ENCODE data around the gene COG7. TPM values are rescaled to one million over a fixed set of nuclear protein-coding genes. Genes with fewer than 3 reads are reported as not detected.
"Not testable (repeated sequence)": the region's sequence is repeated elsewhere in the genome, so short reads cannot be mapped to it uniquely, and the experiment has no call there.

The COG7 gene
- polyA plus RNA-seq, 1 experiment = 31.2 TPM

- no peak for DNase-seq (ENCODE audit: low read depth)
- POLR2A ChIA-PET = no interaction called here
- H3K4me3 ChIP-seq (ENCODE audit: low read depth, low read length) = no peak overlapping the region
- H3K36me3 ChIP-seq (ENCODE audit: control insufficient read depth, insufficient read depth, low read length) = no peaks in the 10 kb centered on the region; the same call in none of the 2 replicates
- CTCF ChIA-PET = interaction anchor here (1.9 kb wide), 1 partner anchor 52 kb away, joined by 5 read pairs; no protein-coding TSS in a partner anchor
- H3K27me3 ChIP-seq (ENCODE audit: control insufficient read depth, insufficient read depth, low read length) = no peaks in the 10 kb centered on the region; the same call in 1 of the 2 replicates
- TF ChIP-seq CTCF (IDR thresholded peaks at IDR 0.05; ENCODE audit: insufficient read depth, low read depth, low read length) = no peak
Measured at GRCh38 chr16:23382279-23382678, 70.7 kb downstream of the COG7 start.

- H3K36me3 ChIP-seq (ENCODE audit: control insufficient read depth, insufficient read depth, low read length); H3K4me3 ChIP-seq (ENCODE audit: low read depth, low read length); POLR2A ChIA-PET; DNase-seq (ENCODE audit: low read depth); H3K27me3 ChIP-seq (ENCODE audit: control insufficient read depth, insufficient read depth, low read length); CTCF ChIA-PET: not testable (repeated sequence)
Measured at GRCh38 chr16:23381702-23382101, 71.3 kb downstream of the COG7 start.

- H3K36me3 ChIP-seq (ENCODE audit: control insufficient read depth, insufficient read depth, low read length) = no peaks in the 10 kb centered on the region
- H3K4me3 ChIP-seq (ENCODE audit: low read depth, low read length) = no peak overlapping the region
- TF ChIP-seq CTCF (IDR thresholded peaks at IDR 0.05; ENCODE audit: insufficient read depth, low read depth, low read length) = no peak
- POLR2A ChIA-PET = no interaction called here
- CTCF ChIA-PET = no interaction called here
- H3K27me3 ChIP-seq (ENCODE audit: control insufficient read depth, insufficient read depth, low read length) = no peaks in the 10 kb centered on the region; the same call in 1 of the 2 replicates
- DNase-seq (ENCODE audit: low read depth) = no peak
Measured at GRCh38 chr16:23380501-23380951, 72.5 kb downstream of the COG7 start.

GRCh38 chr16:23379707-23380106 lies 73.3 kb downstream of the COG7 start:
- CTCF ChIA-PET = no interaction called here
- DNase-seq (ENCODE audit: low read depth) = no peak
- no peaks in the 10 kb centered on the region; the same call in 1 of the 2 replicates for H3K27me3 ChIP-seq (ENCODE audit: control insufficient read depth, insufficient read depth, low read length)
- no peaks in the 10 kb centered on the region for H3K36me3 ChIP-seq (ENCODE audit: control insufficient read depth, insufficient read depth, low read length)
- POLR2A ChIA-PET = no interaction called here
- H3K4me3 ChIP-seq (ENCODE audit: low read depth, low read length) = no peak overlapping the region
- TF ChIP-seq CTCF (IDR thresholded peaks at IDR 0.05; ENCODE audit: insufficient read depth, low read depth, low read length) = no peak

GRCh38 chr16:23378921-23379320 lies 74.1 kb downstream of the COG7 start:
- no peak for TF ChIP-seq CTCF (IDR thresholded peaks at IDR 0.05; ENCODE audit: insufficient read depth, low read depth, low read length)
- H3K36me3 ChIP-seq (ENCODE audit: control insufficient read depth, insufficient read depth, low read length) = no peaks in the 10 kb centered on the region
- DNase-seq (ENCODE audit: low read depth) = no peak
- CTCF ChIA-PET = no interaction called here
- POLR2A ChIA-PET = no interaction called here
- H3K4me3 ChIP-seq (ENCODE audit: low read depth, low read length) = no peak overlapping the region
- H3K27me3 ChIP-seq (ENCODE audit: control insufficient read depth, insufficient read depth, low read length) = no peaks in the 10 kb centered on the region; the same call in 1 of the 2 replicates

GRCh38 chr16:23378256-23378655 lies 74.7 kb downstream of the COG7 start:
- CTCF ChIA-PET = no interaction called here
- Histone ChIP-seq H3K36me3 (ENCODE audit: control insufficient read depth, insufficient read depth, low read length) (no peaks in the 10 kb centered on the region), H3K27me3 (ENCODE audit: control insufficient read depth, insufficient read depth, low read length) (no peaks in the 10 kb centered on the region; the same call in 1 of the 2 replicates), H3K4me3 (ENCODE audit: low read depth, low read length) (no peak overlapping the region)
- no peak for TF ChIP-seq CTCF (IDR thresholded peaks at IDR 0.05; ENCODE audit: insufficient read depth, low read depth, low read length)
- POLR2A ChIA-PET = no interaction called here
- DNase-seq (ENCODE audit: low read depth) = no peak

All from BJ (cell line).